ENCODE data around the gene ADAMTSL4. TPM values are rescaled to one million over a fixed set of nuclear protein-coding genes. Genes with fewer than 3 reads are reported as not detected.

The ADAMTSL4 gene
- polyA plus RNA-seq, 1 experiment, result 8.6 TPM

DNA sequence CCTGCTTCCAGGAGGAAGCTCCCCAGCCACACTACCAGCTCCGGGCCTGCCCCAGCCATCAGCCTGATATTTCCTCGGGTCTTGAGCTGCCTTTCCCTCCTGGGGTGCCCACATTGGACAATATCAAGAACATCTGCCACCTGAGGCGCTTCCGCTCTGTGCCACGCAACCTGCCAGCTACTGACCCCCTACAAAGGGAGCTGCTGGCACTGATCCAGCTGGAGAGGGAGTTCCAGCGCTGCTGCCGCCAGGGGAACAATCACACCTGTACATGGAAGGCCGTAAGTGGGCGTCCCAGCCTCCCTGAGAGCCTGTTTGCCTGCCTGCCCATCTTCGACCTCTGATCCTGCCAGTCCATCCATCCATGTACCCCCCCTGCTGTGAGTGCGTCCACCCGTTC is 37.7 kb upstream of the ADAMTSL4 start:
- POLR2A ChIA-PET, result no interaction called here
- Histone ChIP-seq H3K4me3 (ENCODE audit: low read depth, low read length) (no peak overlapping the region), H3K27me3 (ENCODE audit: control insufficient read depth, insufficient read depth, low read length) (no peaks in the 10 kb centered on the region), H3K36me3 (ENCODE audit: control insufficient read depth, insufficient read depth, low read length) (peaks cover 6% of the 10 kb centered on the region)
- TF ChIP-seq, protein P1, sequence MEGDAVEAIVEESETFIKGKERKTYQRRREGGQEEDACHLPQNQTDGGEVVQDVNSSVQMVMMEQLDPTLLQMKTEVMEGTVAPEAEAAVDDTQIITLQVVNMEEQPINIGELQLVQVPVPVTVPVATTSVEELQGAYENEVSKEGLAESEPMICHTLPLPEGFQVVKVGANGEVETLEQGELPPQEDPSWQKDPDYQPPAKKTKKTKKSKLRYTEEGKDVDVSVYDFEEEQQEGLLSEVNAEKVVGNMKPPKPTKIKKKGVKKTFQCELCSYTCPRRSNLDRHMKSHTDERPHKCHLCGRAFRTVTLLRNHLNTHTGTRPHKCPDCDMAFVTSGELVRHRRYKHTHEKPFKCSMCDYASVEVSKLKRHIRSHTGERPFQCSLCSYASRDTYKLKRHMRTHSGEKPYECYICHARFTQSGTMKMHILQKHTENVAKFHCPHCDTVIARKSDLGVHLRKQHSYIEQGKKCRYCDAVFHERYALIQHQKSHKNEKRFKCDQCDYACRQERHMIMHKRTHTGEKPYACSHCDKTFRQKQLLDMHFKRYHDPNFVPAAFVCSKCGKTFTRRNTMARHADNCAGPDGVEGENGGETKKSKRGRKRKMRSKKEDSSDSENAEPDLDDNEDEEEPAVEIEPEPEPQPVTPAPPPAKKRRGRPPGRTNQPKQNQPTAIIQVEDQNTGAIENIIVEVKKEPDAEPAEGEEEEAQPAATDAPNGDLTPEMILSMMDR (IDR thresholded peaks at IDR 0.05; ENCODE audit: insufficient read depth, low read depth, low read length), result no peak
- DNase-seq (ENCODE audit: low read depth), result no peak
- CTCF ChIA-PET, result interaction anchor here (1.3 kb wide), 1 partner anchor 17 kb away, joined by 3 read pairs; no protein-coding TSS in a partner anchor

DNA sequence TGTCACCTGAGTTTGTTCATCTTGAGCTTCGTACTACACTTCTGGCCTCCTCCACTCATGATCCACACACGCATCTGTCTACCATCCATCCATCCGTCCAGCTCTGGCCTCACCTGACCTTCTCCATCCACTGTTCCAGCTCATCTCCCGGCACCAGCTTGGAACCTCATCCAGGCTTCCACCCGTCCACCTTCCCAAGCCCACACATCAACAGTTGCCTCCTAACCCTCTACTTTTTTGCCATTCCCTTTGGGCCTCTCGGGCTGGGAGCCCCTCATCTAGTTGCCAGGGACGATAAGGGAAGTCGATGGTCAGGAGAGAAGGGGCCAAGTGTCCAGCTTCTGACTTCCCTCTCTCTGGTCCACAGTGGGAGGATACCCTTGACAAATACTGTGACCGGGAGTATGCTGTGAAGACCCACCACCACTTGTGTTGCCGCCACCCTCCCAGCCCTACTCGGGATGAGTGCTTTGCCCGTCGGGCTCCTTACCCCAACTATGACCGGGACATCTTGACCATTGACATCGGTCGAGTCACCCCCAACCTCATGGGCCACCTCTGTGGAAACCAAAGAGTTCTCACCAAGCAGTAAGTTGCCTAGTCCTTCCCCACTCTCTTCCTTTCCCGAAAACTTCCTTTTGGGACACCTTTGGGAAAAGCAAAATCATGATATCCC is 37.1 kb upstream of the ADAMTSL4 start:
- Histone ChIP-seq H3K36me3 (ENCODE audit: control insufficient read depth, insufficient read depth, low read length) (peaks cover 6% of the 10 kb centered on the region), H3K4me3 (ENCODE audit: low read depth, low read length) (no peak overlapping the region), H3K27me3 (ENCODE audit: control insufficient read depth, insufficient read depth, low read length) (no peaks in the 10 kb centered on the region)
- DNase-seq (ENCODE audit: low read depth), result no peak
- TF ChIP-seq, protein P1 (IDR thresholded peaks at IDR 0.05; ENCODE audit: insufficient read depth, low read depth, low read length), result no peak
- POLR2A ChIA-PET, result no interaction called here
- CTCF ChIA-PET, result interaction anchor here (0.8 to 1.3 kb wide), 3 partner anchors 17 to 49 kb away, joined by 3 to 4 read pairs (median 3); no protein-coding TSS in a partner anchor

DNA sequence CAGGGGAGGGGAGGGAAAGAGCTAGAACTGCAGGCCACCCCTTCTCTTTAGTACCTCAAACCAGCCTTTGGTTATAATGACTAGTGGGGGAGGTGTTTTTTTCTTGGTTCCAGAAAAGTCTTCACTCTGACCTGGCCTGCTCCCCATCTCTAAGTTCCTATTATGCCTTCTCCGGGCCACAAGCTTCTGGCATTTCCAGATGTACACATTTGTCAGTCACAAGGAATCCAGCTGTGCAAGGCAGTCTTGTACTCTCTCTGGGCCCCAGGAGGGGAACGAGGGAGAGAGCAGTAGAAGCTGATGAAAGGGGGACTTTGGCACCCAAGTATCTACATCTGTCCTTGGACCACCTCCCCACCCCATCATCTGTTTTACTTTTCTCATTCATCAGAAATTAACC is 36.4 kb upstream of the ADAMTSL4 start:
- H3K4me3 ChIP-seq (ENCODE audit: low read depth, low read length), result no peak overlapping the region
- CTCF ChIA-PET, result interaction anchor here (0.8 to 4.9 kb wide), 6 partner anchors 9 to 48 kb away, joined by 3 to 37 read pairs (median 4); no protein-coding TSS in a partner anchor

DNA sequence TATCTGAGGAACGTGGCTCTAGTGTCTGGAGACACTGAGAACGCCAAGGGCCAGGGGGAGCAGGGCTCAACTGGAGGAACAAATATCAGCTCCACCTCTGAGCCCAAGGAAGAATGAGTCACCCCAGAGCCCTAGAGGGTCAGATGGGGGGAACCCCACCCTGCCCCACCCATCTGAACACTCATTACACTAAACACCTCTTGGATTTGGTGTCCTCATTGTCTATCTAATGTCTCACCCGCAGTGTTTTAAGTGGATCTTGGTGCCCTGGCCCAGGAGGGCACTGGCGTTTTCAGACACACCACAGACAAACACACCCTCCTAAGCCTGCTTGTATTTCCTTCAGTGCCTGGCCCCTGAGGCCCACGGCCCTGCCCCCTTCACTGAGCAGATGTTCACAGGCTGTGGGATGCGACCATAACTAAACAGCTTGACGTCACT is 35.8 kb upstream of the ADAMTSL4 start:
- ChIA-PET CTCF (interaction anchor here (0.6 to 4.9 kb wide), 6 partner anchors 9 to 103 kb away, joined by 3 to 37 read pairs (median 4); no protein-coding TSS in a partner anchor), POLR2A (no interaction called here)
- H3K4me3 ChIP-seq (ENCODE audit: low read depth, low read length), result no peak overlapping the region
- H3K27me3 ChIP-seq (ENCODE audit: control insufficient read depth, insufficient read depth, low read length), result no peaks in the 10 kb centered on the region
- H3K36me3 ChIP-seq (ENCODE audit: control insufficient read depth, insufficient read depth, low read length), result peaks cover 6% of the 10 kb centered on the region
- TF ChIP-seq, protein P1 (IDR thresholded peaks at IDR 0.05; ENCODE audit: insufficient read depth, low read depth, low read length), result no peak
- DNase-seq (ENCODE audit: low read depth), result no peak

More for the DNA sequence above, 36.4 kb upstream of the ADAMTSL4 start:
- DNase-seq (ENCODE audit: low read depth), result no peak
- POLR2A ChIA-PET, result no interaction called here
- TF ChIP-seq, protein P1 (IDR thresholded peaks at IDR 0.05; ENCODE audit: insufficient read depth, low read depth, low read length), result no peak
- H3K36me3 ChIP-seq (ENCODE audit: control insufficient read depth, insufficient read depth, low read length), result peaks cover 6% of the 10 kb centered on the region
- H3K27me3 ChIP-seq (ENCODE audit: control insufficient read depth, insufficient read depth, low read length), result no peaks in the 10 kb centered on the region

DNA sequence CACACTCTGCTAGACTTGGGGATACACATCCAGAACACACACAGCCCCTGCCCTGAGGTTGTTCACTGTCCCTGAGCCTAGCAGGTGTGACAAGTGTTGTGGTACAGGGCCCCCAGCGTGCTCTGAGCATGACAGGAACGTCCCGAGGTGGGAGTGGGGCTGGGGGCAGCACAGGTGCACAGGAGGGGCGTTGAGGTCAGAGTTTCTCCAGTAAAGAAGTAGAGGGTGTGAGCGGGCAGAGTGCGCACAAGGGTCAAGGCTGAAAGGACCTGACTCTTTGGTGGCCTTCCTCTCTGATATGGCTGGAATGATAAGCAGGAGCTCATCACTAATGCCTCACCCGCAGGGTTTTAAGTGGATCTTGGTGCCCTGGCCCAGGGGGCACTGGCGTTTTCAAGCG is 34.9 kb upstream of the ADAMTSL4 start:
- CTCF ChIA-PET, result interaction anchor here (1.4 to 4.9 kb wide), 3 partner anchors 13 to 46 kb away, joined by 4 to 37 read pairs (median 8); no protein-coding TSS in a partner anchor
- POLR2A ChIA-PET, result no interaction called here

More for the DNA sequence above, 34.9 kb upstream of the ADAMTSL4 start:
- H3K36me3 ChIP-seq (ENCODE audit: control insufficient read depth, insufficient read depth, low read length), result peaks cover 6% of the 10 kb centered on the region
- H3K4me3 ChIP-seq (ENCODE audit: low read depth, low read length), result no peak overlapping the region
- TF ChIP-seq, protein P1 (IDR thresholded peaks at IDR 0.05; ENCODE audit: insufficient read depth, low read depth, low read length), result no peak
- DNase-seq (ENCODE audit: low read depth), result no peak
- no peaks in the 10 kb centered on the region for H3K27me3 ChIP-seq (ENCODE audit: control insufficient read depth, insufficient read depth, low read length)

Data from BJ (cell line).